ENCODE data around the gene AGPAT1. TPM values are rescaled to one million over a fixed set of nuclear protein-coding genes. Genes with fewer than 3 reads are reported as not detected.

The AGPAT1 gene
- total RNA-seq, 2 donors from 2014 or later: 44.1 to 54.5 TPM

DNA sequence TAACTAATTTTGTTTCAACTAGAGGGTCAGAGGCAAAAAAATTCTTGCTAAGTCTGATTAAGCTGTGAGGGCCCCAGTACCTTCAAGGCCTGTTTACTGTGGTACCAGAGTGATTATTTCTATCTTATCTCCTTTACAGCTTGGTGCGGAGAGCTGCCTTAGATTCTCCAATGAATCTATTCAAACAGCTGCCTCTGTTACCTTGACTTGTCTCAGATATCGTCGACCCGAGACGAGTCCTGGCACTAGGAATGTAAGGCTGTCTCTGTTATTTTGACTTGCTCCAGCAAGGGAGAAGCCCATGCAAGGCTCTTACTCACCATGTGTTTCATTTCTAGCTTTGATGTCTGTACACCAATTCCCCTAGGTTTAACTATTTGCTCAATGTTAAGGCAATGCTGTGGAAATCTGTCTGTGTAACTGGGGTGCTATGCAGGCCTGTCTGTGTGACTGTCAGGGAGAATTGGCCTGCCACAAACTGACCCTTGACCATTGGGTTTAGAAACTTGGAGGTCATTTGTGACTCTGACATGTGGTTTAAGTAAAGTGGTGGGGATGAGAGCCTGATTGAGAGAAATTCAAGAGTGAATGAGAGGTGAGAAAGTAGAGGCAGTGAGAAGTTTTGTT, 35.4 kb downstream of the AGPAT1 start:
- H3K4me1 ChIP-seq: no peaks in the 10 kb centered on the region
- TF ChIP-seq, protein P1, sequence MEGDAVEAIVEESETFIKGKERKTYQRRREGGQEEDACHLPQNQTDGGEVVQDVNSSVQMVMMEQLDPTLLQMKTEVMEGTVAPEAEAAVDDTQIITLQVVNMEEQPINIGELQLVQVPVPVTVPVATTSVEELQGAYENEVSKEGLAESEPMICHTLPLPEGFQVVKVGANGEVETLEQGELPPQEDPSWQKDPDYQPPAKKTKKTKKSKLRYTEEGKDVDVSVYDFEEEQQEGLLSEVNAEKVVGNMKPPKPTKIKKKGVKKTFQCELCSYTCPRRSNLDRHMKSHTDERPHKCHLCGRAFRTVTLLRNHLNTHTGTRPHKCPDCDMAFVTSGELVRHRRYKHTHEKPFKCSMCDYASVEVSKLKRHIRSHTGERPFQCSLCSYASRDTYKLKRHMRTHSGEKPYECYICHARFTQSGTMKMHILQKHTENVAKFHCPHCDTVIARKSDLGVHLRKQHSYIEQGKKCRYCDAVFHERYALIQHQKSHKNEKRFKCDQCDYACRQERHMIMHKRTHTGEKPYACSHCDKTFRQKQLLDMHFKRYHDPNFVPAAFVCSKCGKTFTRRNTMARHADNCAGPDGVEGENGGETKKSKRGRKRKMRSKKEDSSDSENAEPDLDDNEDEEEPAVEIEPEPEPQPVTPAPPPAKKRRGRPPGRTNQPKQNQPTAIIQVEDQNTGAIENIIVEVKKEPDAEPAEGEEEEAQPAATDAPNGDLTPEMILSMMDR (IDR thresholded peaks at IDR 0.05): no peak
- H3K9me3 ChIP-seq: no peaks in the 10 kb centered on the region
- intact Hi-C loops (cut with DNase I): no loop called here
- H3K4me3 ChIP-seq: no peak overlapping the region
- H3K27ac ChIP-seq: no peak overlapping the region
- H3K27me3 ChIP-seq: no peaks in the 10 kb centered on the region
- H3K36me3 ChIP-seq: no peaks in the 10 kb centered on the region
- H3K9ac ChIP-seq (ENCODE audit: low read depth in 2 of 2, low read length in 2 of 2): no peak overlapping the region
- no peak for DNase-seq

DNA sequence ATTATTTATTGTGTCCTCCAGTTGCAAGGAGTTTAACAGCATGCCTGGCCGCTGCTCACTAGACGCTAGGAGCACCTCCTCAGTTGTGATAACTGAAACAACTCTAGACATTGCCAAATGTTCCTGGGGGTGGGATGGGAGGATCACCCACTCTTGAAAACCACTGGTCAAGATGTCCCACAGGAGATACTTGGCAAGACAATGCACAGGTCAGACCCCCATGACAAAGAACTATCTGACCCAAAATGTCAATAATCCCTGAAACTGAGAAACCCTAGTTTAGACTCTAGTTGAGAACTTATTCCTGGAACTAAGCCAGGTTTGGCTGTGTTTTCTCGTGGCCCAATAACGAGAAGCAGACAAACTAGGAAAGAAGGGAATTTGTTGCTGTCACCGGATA, 36.3 kb downstream of the AGPAT1 start:
- H3K9me3 ChIP-seq: no peaks in the 10 kb centered on the region
- H3K4me1 ChIP-seq: no peaks in the 10 kb centered on the region
- TF ChIP-seq, protein P1 (IDR thresholded peaks at IDR 0.05): no peak
- H3K36me3 ChIP-seq: no peaks in the 10 kb centered on the region
- H3K27me3 ChIP-seq: no peaks in the 10 kb centered on the region
- no peak overlapping the region for H3K9ac ChIP-seq (ENCODE audit: low read depth in 2 of 2, low read length in 2 of 2)
- no peak for DNase-seq
- H3K4me3 ChIP-seq: no peak overlapping the region
- no peak overlapping the region for H3K27ac ChIP-seq
- intact Hi-C loops (cut with DNase I): no loop called here

DNA sequence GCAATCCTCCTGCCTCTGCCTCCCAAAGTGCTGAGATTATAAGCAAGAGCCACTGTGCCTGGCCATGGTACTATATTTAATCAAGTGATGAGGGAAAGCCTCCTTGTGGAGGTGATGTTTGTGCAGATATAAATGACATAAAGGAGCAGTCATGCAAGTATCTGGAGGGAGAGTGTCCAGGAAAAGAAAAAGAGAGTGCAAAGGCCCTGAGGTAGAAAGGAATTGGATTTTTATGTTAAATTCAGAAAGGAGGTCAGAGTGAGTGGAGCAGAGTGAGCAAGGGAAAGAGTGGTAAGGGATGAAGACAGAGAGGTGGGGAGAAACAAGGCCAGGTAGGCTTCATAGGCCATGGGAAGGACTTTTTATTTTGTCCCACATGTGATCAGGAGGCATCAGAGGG, 38.4 kb downstream of the AGPAT1 start:
- Histone ChIP-seq H3K9ac (ENCODE audit: low read depth in 2 of 2, low read length in 2 of 2) (no peak overlapping the region), H3K4me3 (no peak overlapping the region), H3K27me3 (no peaks in the 10 kb centered on the region), H3K27ac (no peak overlapping the region), H3K9me3 (no peaks in the 10 kb centered on the region), H3K4me1 (no peaks in the 10 kb centered on the region), H3K36me3 (no peaks in the 10 kb centered on the region)
- DNase-seq: no peak
- intact Hi-C loops (cut with DNase I): no loop called here
- TF ChIP-seq, protein P1 (IDR thresholded peaks at IDR 0.05): no peak

DNA sequence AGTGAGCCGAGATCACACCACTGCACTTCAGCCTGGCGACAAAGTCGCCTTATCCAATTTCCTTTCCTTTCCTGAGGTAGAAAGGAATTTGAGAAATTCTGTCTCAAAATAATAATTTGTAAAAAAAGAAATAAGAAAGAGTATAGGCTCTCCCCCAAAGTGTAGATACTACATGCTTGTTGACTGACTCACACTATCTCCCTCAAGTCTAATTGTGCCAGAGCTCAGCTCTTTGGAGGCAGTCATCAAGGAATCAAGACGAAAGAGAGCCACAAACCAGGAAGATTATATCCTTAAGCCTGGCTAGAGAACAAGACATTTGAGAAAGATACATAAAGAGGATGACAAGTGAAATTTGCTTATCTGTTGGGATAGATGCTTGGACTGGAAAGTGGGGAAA, 42.1 kb downstream of the AGPAT1 start:
- Histone ChIP-seq H3K4me3 (no peak overlapping the region), H3K9ac (ENCODE audit: low read depth in 2 of 2, low read length in 2 of 2) (no peak overlapping the region), H3K27me3 (no peaks in the 10 kb centered on the region), H3K36me3 (no peaks in the 10 kb centered on the region), H3K4me1 (peaks cover 8% of the 10 kb centered on the region), H3K9me3 (no peaks in the 10 kb centered on the region), H3K27ac (no peak overlapping the region)
- TF ChIP-seq, protein P1 (IDR thresholded peaks at IDR 0.05): no peak
- no peak for DNase-seq
- intact Hi-C loops (cut with DNase I): no loop called here

DNA sequence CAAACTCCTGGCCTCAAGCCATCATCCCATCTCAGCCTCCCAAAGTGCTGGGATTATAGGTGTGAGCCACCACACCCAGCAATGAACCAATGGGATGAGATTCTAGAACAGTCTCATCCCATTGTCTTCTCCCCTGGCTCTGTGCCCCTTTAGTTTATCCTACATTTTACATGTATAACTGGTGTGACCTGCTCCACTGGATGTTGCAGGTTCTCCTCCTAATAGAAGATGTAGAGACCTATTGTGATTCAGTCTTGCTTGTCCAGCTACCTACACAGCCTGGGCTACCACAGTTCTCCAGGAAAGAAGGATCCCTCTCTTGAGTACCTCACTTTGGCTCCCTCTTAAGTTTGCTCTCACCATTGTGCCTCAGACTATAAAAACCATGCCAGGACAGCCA, 43.8 kb downstream of the AGPAT1 start:
- H3K27me3 ChIP-seq: no peaks in the 10 kb centered on the region
- no peaks in the 10 kb centered on the region for H3K36me3 ChIP-seq
- H3K27ac ChIP-seq: no peak overlapping the region
- TF ChIP-seq, protein P1 (IDR thresholded peaks at IDR 0.05): no peak
- H3K4me1 ChIP-seq: peaks cover 17% of the 10 kb centered on the region
- DNase-seq: no peak
- no peak overlapping the region for H3K4me3 ChIP-seq
- H3K9ac ChIP-seq (ENCODE audit: low read depth in 2 of 2, low read length in 2 of 2): no peak overlapping the region
- intact Hi-C loops (cut with DNase I): no loop called here
- no peaks in the 10 kb centered on the region for H3K9me3 ChIP-seq
